HepG2 (cell line): ENCODE results near the gene RBBP8NL. TPM values are rescaled to one million over a fixed set of nuclear protein-coding genes. Genes with fewer than 3 reads are reported as not detected.
A peak's percentile ranks its signal among the peaks of the same experiment; 100 is the strongest.

Experiments
- ARID4A ChIP-seq: sonication (generic); formaldehyde crosslinking; IDR thresholded peaks from 2 replicates; pipeline ENCODE4 v1.5.0; 2020; ENCODE audit warnings: mild to moderate bottlenecking, missing genetic modification reagents, borderline replicate concordance
- CC2D1A ChIP-seq: sonication (generic); formaldehyde crosslinking; IDR thresholded peaks from 2 replicates; pipeline ENCODE4 v1.8.1; 2023; ENCODE audit warnings: mild to moderate bottlenecking, missing genetic modification reagents
- CREB3 ChIP-seq: sonication (generic); formaldehyde crosslinking; IDR thresholded peaks from 2 replicates; pipeline ENCODE4 v1.5.0; 2020; ENCODE audit warnings: missing genetic modification reagents
- DMTF1 ChIP-seq: sonication (generic); formaldehyde crosslinking; IDR thresholded peaks from 2 replicates; pipeline ENCODE4 v1.4.0; 2020; ENCODE audit warnings: mild to moderate bottlenecking, missing genetic modification reagents
- HMG20B ChIP-seq: conservative IDR thresholded peaks from 2 replicates; pipeline ENCODE4 v1.6.1; 2016; ENCODE audit warnings: missing genetic modification reagents, missing compliant biosample characterization
- IKZF1 ChIP-seq: fragments of 450-650 bp; IDR thresholded peaks from 2 replicates; pipeline ENCODE4 v1.7.1; 2016
- NFYC ChIP-seq: IDR thresholded peaks from 2 replicates; pipeline ENCODE4 v1.6.1; 2016; ENCODE audit warnings: missing genetic modification reagents, missing compliant biosample characterization
- PCBP2 ChIP-seq: fragments of 200-400 bp; formaldehyde crosslinking; optimal IDR thresholded peaks from 2 replicates; pipeline ENCODE3; 2018; ENCODE audit warnings: low read length, low read depth; ENCODE audit not compliant: poor library complexity, severe bottlenecking
- PLSCR1 ChIP-seq: sonication (generic); formaldehyde crosslinking; IDR thresholded peaks from 2 replicates; pipeline ENCODE4 v1.5.0; 2020; ENCODE audit warnings: missing genetic modification reagents, mild to moderate bottlenecking, borderline replicate concordance
- RAD51 ChIP-seq: fragments of 450-650 bp; IDR thresholded peaks from 2 replicates; pipeline ENCODE4 v1.6.1; 2016; ENCODE audit warnings: borderline replicate concordance
- SKI ChIP-seq: fragments of 450-650 bp; IDR thresholded peaks from one replicate; pipeline ENCODE4 v1.6.1; 2018; ENCODE audit warnings: mild to moderate bottlenecking; ENCODE audit not compliant: partially characterized antibody
- SP4 ChIP-seq: sonication (generic); formaldehyde crosslinking; IDR thresholded peaks from 2 replicates; pipeline ENCODE4 v1.8.1; 2023; ENCODE audit warnings: mild to moderate bottlenecking, missing genetic modification reagents
- TFAP4 ChIP-seq: sonication (generic); IDR thresholded peaks from 2 replicates; pipeline ENCODE4 v1.6.1; 2016; ENCODE audit warnings: low read depth, borderline replicate concordance
- UBTF ChIP-seq: sonication (generic); formaldehyde crosslinking; IDR thresholded peaks from 2 replicates; pipeline ENCODE4 v1.4.0; 2020; ENCODE audit warnings: mild to moderate bottlenecking, missing genetic modification reagents
- ZNF124 ChIP-seq: sonication (generic); formaldehyde crosslinking; IDR thresholded peaks from 2 replicates; pipeline ENCODE4 v1.4.0; 2020; ENCODE audit warnings: missing genetic modification reagents
- ZNF143 ChIP-seq: sonication (generic); formaldehyde crosslinking; IDR thresholded peaks from 2 replicates; pipeline ENCODE4 v1.4.0; 2020; ENCODE audit warnings: missing genetic modification reagents
- ZNF256 ChIP-seq: sonication (generic); formaldehyde crosslinking; conservative IDR thresholded peaks from 2 replicates; pipeline ENCODE4 v1.4.0; 2020; ENCODE audit warnings: missing genetic modification reagents
- ZNF557 ChIP-seq: sonication (generic); formaldehyde crosslinking; IDR thresholded peaks from 2 replicates; pipeline ENCODE4 v1.4.0; 2020; ENCODE audit warnings: missing genetic modification reagents
- polyA plus RNA-seq, 8 experiments: library from polyadenylated mRNA; depleted of rRNA in 3 of 8; stranded (reverse) in 7 of 8; unstranded in 1 of 8; fragments of >200 nt; fragmentation: Illumina TruSeq in 4 of 8; extraction: Trizol in 4 of 8; gene quantifications; 2 replicates each; pipeline versions ENCODE4 v1.2.1 to v1.2.3, GENCODE V29; 2011 to 2016; ENCODE audit warnings: low read depth in 4 of 8, missing spikeins in 1 of 8, mixed read lengths in 1 of 8; ENCODE audit not compliant: insufficient read depth in 1 of 8
- total RNA-seq, 5 experiments: library from RNA; depleted of rRNA; stranded (reverse); fragments of >200 nt; fragmentation: Illumina TruSeq; extraction: Trizol; gene quantifications; 2 replicates each; pipeline ENCODE4 v1.2.3, GENCODE V29; 2016; ENCODE audit warnings: low read depth in 1 of 5

Gene RBBP8NL
- total and polyA plus RNA-seq, 2 of the 13 experiments (the other 11 are each of a cell fraction or from before 2014, with no cell fraction given), result 0.69 to 0.86 TPM

- TF ChIP-seq UBTF (CRISPR knock-in tag) (peak; percentile 68), SP4 (CRISPR knock-in tag) (peak; percentile 84), ARID4A (CRISPR knock-in tag) (peak; percentile 83), TFAP4 (peak; percentile 21; the same call in 1 of the 2 replicates), ZNF256 (peak; percentile 90; the same call in 1 of the 2 replicates), IKZF1 (no peak), ZNF124 (peak; percentile 80; the same call in 1 of the 2 replicates), DMTF1 (CRISPR knock-in tag) (peak; percentile 82; the same call in 1 of the 2 replicates), RAD51 (no peak), CREB3 (CRISPR knock-in tag) (peak; percentile 95), PLSCR1 (CRISPR knock-in tag) (no peak), PCBP2 (no peak), HMG20B (CRISPR knock-in tag) (peak; percentile 76), SKI (peak; percentile 77), CC2D1A (CRISPR knock-in tag) (no peak), ZNF143 (peak; percentile 54), NFYC (CRISPR knock-in tag) (peak; percentile 91), ZNF557 (CRISPR knock-in tag) (peak; percentile 91)
Measured at GRCh38 chr20:62407221-62407992, 19.9 kb downstream of the RBBP8NL start, which contains the start of gene CABLES2 (continued).
